ENCODE measurements around the gene CD72.
A peak's percentile ranks its signal among the peaks of the same experiment; 100 is the strongest.
"Not testable (repeated sequence)": the region's sequence is repeated elsewhere in the genome, so short reads cannot be mapped to it uniquely, and the experiment has no call there.

CD72 gene

GRCh38 chr9:35615981-35616680, 2.1 kb downstream of the CD72 start:
- no peak for DNase-seq

- DNase-seq: no peak
Observed at GRCh38 chr9:35612843-35613242, 5.4 kb downstream of the CD72 start.

GRCh38 chr9:35612066-35612465, 6.1 kb downstream of the CD72 start:
- DNase-seq: not testable (repeated sequence)

- DNase-seq: no peak
Observed at GRCh38 chr9:35611230-35611797, 6.9 kb downstream of the CD72 start.

GRCh38 chr9:35609820-35610163, 8.4 kb downstream of the CD72 start:
- DNase-seq: no peak

- DNase-seq: no peak
Observed at GRCh38 chr9:35609001-35609819, 9.0 kb downstream of the CD72 start.

- no peak for DNase-seq
Observed at GRCh38 chr9:35608221-35608620, 10.0 kb downstream of the CD72 start.

GRCh38 chr9:35606726-35607125, 11.5 kb downstream of the CD72 start:
- DNase-seq: no peak

- DNase-seq: no peak
Observed at GRCh38 chr9:35606138-35606504, 12.1 kb downstream of the CD72 start.

GRCh38 chr9:35605351-35606137, 12.7 kb downstream of the CD72 start:
- no peak for DNase-seq

- DNase-seq: peak; percentile 40
Observed at GRCh38 chr9:35604578-35605350, 13.4 kb downstream of the CD72 start, which contains the start of gene TESK1. Gene TESK1, plus strand, starts transcription at chr9:35605262. Its CDS starts 358 bp downstream, at chr9:35605620.

GRCh38 chr9:35603986-35604577, 14.1 kb downstream of the CD72 start:
- peak; percentile 97 for DNase-seq

GRCh38 chr9:35603506-35603985, 14.7 kb downstream of the CD72 start:
- no peak for DNase-seq

- no peak for DNase-seq
Observed at GRCh38 chr9:35599763-35600604, 18.2 kb downstream of the CD72 start.

GRCh38 chr9:35598866-35599590, 19.2 kb downstream of the CD72 start:
- no peak for DNase-seq

- not testable (repeated sequence) for DNase-seq
Observed at GRCh38 chr9:35596907-35597306, 21.3 kb downstream of the CD72 start.

- no peak for DNase-seq
Observed at GRCh38 chr9:35594471-35594870, 23.7 kb downstream of the CD72 start.

- no peak for DNase-seq
Observed at GRCh38 chr9:35593581-35593980, 24.6 kb downstream of the CD72 start.

GRCh38 chr9:35588506-35588905, 29.7 kb downstream of the CD72 start:
- not testable (repeated sequence) for DNase-seq

- not testable (repeated sequence) for DNase-seq
Observed at GRCh38 chr9:35584681-35585080, 33.5 kb downstream of the CD72 start.

Data from NCI-H526 treated with DMSO at 0.1 percent for 48 hours (cell line).